GM19193 (cell line): ENCODE results near the gene BRAT1.

ENCODE experiments used
- POLR2A ChIP-seq: IDR thresholded peaks from 4 replicates; pipeline ENCODE4 v1.6.1; 2011; ENCODE audit not compliant: insufficient read depth, insufficient read length; ENCODE audit errors: extremely low read depth

The BRAT1 gene

GRCh38 chr7:2553831-2554581, 1.3 kb downstream of the BRAT1 start:
- no peak for TF ChIP-seq POLR2A

- no peak for TF ChIP-seq POLR2A
Measured at GRCh38 chr7:2553108-2553507, 2.2 kb downstream of the BRAT1 start.

GRCh38 chr7:2551418-2551817, 3.9 kb downstream of the BRAT1 start:
- TF ChIP-seq POLR2A = no peak

- no peak for TF ChIP-seq POLR2A
Measured at GRCh38 chr7:2546776-2547586, 8.3 kb downstream of the BRAT1 start.

- no peak for TF ChIP-seq POLR2A
Measured at GRCh38 chr7:2545746-2546425, 9.4 kb downstream of the BRAT1 start.

- no peak for TF ChIP-seq POLR2A
Measured at GRCh38 chr7:2544541-2545188, 10.7 kb downstream of the BRAT1 start.

- TF ChIP-seq POLR2A = no peak
Measured at GRCh38 chr7:2542916-2543871, 12.1 kb downstream of the BRAT1 start.

DNA sequence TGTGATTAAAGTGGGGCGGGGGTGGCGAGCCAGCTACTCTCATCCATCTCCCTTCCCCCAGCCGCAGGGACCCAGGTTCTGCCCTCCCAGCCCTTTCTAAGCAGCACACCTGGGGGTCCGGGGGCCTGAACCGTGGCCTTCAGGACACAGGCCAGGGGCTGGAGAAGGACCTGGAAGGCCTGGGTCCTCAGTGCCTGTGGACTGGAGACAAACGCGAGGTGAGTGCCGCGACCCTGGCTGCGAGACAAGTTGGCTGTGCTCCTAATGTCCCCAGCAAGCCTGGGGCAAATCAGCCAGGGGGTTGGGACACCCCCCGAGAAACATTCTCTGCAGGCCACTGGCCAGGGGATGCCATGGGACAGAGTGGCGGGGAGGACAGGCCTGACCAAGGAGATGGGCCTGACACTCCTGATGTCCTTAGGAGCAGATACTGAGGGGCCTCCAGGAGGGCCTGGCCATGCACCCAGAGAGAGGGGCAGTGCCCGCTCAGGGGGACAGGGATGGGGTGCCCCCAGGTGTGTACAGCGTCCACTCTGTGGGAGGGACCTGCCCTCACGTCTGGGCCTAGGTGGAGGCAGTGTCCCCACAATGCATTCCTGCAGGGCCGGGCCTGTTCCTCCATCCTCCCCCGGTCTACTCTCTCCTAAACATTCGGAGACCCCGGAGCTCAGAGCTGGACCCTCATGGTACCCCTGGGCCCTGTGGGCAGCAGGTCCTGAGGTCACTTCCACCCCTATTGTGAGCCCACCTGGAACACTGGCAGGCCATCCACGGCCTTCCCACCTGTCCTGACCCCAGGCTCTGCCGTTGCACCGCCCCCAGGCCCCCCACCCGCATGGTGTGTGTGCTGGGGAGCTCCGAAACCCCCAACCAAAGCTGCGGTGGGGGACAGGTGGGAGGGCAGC, 13.1 kb downstream of the BRAT1 start:
- no peak for TF ChIP-seq POLR2A

DNA sequence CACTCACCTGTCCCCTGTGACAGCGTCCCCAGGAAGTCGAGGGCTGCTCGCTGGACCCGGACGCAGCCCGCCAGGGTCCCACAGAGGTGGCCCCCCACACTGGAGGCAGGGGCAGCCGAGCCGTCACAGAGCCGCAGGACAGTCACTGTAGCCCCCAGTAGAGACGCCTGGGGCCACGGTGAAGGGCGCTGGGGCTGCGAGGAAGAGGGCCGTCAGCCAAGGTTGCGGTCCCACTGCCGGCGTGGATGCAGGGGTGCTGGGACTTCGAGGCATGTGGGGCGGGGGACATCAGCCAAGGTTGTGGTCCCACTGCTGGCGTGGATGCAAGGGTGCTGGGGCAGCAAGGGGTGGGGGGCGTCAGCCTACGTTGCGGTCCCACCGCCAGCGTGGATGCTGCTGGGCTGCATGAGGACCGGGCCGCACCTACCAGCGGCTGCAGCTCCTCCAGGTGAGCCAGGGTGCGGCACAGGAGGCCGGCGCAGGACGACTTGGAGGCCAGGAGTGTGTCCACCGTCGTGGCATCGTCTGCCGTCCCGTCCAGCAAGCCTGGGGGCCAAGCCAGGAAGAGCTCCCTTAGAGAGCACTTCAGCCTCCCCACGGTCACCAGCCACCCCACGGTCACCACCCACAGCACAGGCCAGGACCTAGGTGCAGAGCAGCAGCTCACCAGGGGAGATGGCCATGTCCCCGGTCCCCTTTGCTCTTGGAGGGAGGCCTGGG, 13.9 kb downstream of the BRAT1 start:
- no peak for TF ChIP-seq POLR2A

GRCh38 chr7:2540641-2541051, 14.7 kb downstream of the BRAT1 start:
- TF ChIP-seq POLR2A = no peak

- TF ChIP-seq POLR2A = no peak
Measured at GRCh38 chr7:2540133-2540532, 15.2 kb downstream of the BRAT1 start.
